GM12891 (cell line): ENCODE data around the gene YARS1.

Experiments used
- PAX5 ChIP-seq: IDR thresholded peaks from 2 replicates; pipeline ENCODE4 v1.6.1; 2011; ENCODE audit warnings: low read length, moderate library complexity, mild to moderate bottlenecking; ENCODE audit not compliant: insufficient read depth, severe bottlenecking
- POLR2A ChIP-seq: IDR thresholded peaks from 2 replicates; pipeline ENCODE4 v1.6.1; 2011; ENCODE audit warnings: low read depth, low read length, control low read depth
- POLR2AphosphoS5 ChIP-seq: IDR thresholded peaks from 2 replicates; pipeline ENCODE4 v1.6.1; 2011; ENCODE audit warnings: low read depth, low read length, control low read depth
- SPI1 ChIP-seq: IDR thresholded peaks from 2 replicates; pipeline ENCODE4 v1.6.1; 2011; ENCODE audit warnings: low read depth, low read length, control low read depth

DNA sequence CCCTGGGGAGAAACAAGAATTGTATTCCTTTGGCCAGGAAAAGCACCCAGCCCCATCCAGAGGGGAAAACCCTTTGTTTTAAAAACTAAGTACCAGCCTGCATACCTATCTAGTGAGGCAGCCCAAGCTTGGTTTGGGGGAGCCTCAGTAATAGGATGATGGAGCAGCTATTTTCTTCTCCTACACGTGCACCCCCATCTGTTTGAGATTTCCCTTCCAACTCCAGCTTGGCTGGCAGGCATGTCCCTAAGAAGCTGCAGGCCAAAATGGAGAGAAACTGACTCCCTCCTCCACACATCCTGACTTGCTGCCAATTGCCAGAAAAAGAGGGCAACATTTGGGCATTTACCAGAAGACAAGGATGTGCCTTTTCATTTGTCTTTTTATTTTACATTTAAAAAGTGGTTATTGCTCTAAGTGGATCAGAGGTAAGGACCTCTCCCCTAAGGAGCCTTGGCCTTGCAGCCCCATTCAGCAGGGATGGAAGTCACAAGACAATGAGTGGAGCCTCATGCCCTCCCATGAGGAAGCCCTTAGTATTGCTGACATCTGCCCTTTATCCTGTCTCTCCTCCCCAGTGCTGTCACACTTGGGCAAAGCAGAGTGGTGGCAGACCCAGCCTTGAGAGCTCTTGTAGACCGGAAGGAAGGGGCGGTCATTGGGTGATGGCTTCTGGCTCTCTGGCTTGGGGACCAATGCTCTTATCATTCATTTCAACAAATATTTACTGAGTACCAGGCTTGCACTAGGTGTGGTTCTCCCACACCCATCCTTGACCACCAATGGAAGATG is 44.9 kb upstream of the YARS1 start:
- TF ChIP-seq POLR2AphosphoS5 (no peak), POLR2A (no peak), PAX5 (no peak), SPI1 (no peak)
